K562 (cell line): Measurements from ENCODE around the gene HMGN1.

ENCODE experiments used
- EP300 ChIP-seq: IDR thresholded peaks from 2 replicates; pipeline ENCODE4 v1.6.1; 2012; ENCODE audit warnings: low read length, improper control_type of control experiment
- ESRRB ChIP-seq: fragments of 250-450 bp; sonication (Bioruptor Pico); IDR thresholded peaks from 2 replicates; pipeline ENCODE4 v1.5.0; 2020; ENCODE audit warnings: mild to moderate bottlenecking, moderate library complexity, borderline replicate concordance
- NRF1 ChIP-seq, 2 experiments: fragments of 450-650 bp; IDR thresholded peaks in 1 of 2; conservative IDR thresholded peaks in 1 of 2; 2 replicates each; pipeline ENCODE4 v1.6.1; 2014; ENCODE audit warnings: mild to moderate bottlenecking in 2 of 2
- PRPF4 ChIP-seq: fragments of 200-400 bp; formaldehyde crosslinking; IDR thresholded peaks from one replicate; pipeline ENCODE4 v1.6.1; 2017; ENCODE audit warnings: low read length, low read depth, mild to moderate bottlenecking; ENCODE audit not compliant: insufficient read depth, poor library complexity, severe bottlenecking
- TF ChIP-seq, protein P1 (sequence below), 3 experiments: IDR thresholded peaks in 2 of 3; conservative IDR thresholded peaks in 1 of 3; 2 replicates each; pipeline ENCODE4 v1.5.1; 2011 to 2012; ENCODE audit warnings: low read length in 3 of 3, mild to moderate bottlenecking in 3 of 3, control low read depth in 2 of 3, improper control_type of control experiment in 1 of 3, inconsistent platforms in 1 of 3, low read depth in 1 of 3, mixed read lengths in 1 of 3, moderate library complexity in 1 of 3; ENCODE audit not compliant: insufficient read depth in 2 of 3

DNA sequence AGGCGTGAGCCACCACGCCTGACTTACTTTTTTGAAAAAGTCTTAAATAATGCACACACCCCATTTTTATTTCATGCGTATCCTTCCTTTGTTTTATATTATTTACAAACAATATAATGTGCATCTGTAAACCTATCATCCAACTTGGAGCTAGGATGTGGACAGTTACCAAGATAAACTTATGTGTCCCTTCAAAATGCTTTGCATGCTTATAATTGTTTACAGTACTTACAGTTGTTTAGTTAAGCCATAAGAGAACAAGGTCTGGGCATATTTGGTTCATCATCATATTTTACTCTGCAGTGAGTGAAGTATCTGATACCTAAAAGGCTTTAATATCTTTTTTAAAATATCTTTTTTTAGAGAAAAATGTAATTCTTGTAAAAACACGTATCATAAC is 16.1 kb upstream of the HMGN1 start:
- no peak for TF ChIP-seq ESRRB (CRISPR knock-in tag)
- TF ChIP-seq PRPF4 = no peak
- TF ChIP-seq, protein P1, sequence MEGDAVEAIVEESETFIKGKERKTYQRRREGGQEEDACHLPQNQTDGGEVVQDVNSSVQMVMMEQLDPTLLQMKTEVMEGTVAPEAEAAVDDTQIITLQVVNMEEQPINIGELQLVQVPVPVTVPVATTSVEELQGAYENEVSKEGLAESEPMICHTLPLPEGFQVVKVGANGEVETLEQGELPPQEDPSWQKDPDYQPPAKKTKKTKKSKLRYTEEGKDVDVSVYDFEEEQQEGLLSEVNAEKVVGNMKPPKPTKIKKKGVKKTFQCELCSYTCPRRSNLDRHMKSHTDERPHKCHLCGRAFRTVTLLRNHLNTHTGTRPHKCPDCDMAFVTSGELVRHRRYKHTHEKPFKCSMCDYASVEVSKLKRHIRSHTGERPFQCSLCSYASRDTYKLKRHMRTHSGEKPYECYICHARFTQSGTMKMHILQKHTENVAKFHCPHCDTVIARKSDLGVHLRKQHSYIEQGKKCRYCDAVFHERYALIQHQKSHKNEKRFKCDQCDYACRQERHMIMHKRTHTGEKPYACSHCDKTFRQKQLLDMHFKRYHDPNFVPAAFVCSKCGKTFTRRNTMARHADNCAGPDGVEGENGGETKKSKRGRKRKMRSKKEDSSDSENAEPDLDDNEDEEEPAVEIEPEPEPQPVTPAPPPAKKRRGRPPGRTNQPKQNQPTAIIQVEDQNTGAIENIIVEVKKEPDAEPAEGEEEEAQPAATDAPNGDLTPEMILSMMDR (IDR thresholded peaks at IDR 0.05 in 2 of 3, conservative IDR thresholded peaks at IDR 0.05 in 1 of 3; ENCODE audit: insufficient read depth in 2 of 3, low read depth in 1 of 3, low read length in 3 of 3) = no peak
- TF ChIP-seq NRF1 (conservative IDR thresholded peaks at IDR 0.05 in 1 of 2, IDR thresholded peaks at IDR 0.05 in 1 of 2) = no peak
- TF ChIP-seq EP300 = no peak
